Left lobe of liver (tissue), 2 donors: ENCODE results near the gene ITGB1BP1. TPM values are rescaled to one million over a fixed set of nuclear protein-coding genes. Genes with fewer than 3 reads are reported as not detected.
A peak's percentile ranks its signal among the peaks of the same experiment; 100 is the strongest.

ENCODE experiments used
- ATAC-seq: fragments of 200-7000 bp; cut with Tn5 transposase; one replicate; pipeline ENCODE4 v1.9.1; 2020; ENCODE audit warnings: mild to moderate bottlenecking, moderate library complexity
- DNase-seq: peaks from one replicate; pipeline ENCODE4 v3.0.0-alpha.2; 2020; ENCODE audit warnings: low spot score
- total RNA-seq: library from RNA; stranded (reverse); gene quantifications from one replicate; pipeline ENCODE4 v1.2.1, GENCODE V29; 2021
- donor health status: DM: no; HTN: no; CAD: no; lungs with moderate emphysema.
- donor health status: DM: no; HTN: yes; CAD: no.

Gene ITGB1BP1
- total RNA-seq, 1 donor from 2014 or later: 28.6 TPM

DNA sequence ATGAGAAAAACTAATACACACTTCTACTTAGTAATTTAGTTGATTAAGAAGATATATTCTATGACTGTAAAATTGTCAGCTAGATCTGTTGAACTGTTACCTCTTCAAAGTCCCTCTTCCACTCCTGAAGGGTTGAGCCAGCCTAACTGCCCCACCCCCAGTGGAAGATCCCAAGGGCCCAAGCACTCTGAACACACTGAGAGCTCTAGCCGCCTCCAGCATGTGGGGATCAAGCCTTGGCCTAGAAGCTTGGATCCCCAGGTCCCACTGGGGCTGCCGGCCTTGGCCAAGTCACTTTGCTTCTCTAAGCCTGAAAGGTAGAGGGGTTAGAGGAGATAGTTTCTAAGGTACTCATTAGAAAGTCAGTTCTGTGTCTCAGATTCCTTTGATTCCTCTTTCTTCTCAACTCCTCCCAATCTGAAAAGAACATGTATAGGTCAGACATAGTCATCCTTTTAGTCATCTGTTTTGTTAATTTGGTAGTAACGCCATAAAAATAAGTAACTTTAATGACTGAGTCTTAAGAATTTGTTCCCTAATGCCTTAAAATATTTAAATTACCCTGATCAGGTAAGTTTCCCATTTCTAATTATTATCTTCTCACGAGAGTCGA lies 5.7 kb upstream of the ITGB1BP1 start:
- DNase-seq: no peak
- ATAC-seq: no peak

DNA sequence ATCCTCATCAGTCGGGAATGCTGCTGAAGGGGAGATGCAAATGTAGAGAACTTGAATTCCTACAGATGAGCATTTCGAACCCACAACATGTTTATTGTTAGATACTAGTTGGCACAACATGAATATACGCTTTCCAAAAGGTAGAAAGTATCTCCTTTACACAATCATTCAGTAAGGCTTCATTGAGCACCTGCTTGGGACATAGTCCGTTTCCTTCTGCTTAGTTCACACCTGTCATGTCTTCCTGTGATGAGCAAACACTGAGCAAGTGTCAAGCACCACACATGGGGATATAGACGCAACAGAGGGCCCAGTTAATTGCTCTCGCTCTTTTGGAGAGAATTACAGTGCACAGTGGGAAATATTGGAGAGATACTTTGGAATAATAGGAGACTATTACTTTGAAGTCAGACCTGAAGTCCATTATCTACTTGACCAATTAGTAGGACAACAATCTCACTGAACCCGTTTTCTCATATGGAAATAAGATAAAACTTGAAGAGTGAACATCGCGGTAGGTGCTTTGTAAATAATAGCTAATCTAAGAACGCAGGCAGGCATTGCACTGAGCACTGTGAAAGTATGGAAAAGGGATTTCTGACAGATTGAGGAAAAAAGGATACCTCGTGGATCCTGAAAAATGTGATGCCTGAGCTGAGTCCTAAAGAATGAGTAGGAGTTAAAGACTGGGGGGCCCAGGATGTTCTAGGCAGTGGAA lies 1.3 kb upstream of the ITGB1BP1 start:
- no peak for DNase-seq
- no peak for ATAC-seq

DNA sequence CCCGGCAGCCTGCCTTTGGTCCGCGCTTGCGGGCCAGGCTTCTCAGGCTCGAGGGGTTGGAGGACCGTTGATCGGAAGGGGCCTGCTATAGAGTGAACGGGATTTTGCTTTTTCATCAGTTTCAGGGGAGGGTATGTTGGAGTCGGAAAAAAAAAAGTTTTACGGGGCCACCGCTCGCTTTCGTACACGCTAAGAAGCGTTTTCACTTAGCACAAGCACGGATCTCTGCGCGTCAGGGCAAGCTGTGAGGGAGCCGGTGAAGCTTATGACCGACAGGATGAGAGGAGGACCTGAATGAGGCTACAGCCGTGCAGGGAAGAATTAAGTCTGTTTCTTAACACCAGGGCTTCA lies 569 bp upstream of the ITGB1BP1 start:
- DNase-seq (no peak), ATAC-seq (peak; percentile 3)

DNA sequence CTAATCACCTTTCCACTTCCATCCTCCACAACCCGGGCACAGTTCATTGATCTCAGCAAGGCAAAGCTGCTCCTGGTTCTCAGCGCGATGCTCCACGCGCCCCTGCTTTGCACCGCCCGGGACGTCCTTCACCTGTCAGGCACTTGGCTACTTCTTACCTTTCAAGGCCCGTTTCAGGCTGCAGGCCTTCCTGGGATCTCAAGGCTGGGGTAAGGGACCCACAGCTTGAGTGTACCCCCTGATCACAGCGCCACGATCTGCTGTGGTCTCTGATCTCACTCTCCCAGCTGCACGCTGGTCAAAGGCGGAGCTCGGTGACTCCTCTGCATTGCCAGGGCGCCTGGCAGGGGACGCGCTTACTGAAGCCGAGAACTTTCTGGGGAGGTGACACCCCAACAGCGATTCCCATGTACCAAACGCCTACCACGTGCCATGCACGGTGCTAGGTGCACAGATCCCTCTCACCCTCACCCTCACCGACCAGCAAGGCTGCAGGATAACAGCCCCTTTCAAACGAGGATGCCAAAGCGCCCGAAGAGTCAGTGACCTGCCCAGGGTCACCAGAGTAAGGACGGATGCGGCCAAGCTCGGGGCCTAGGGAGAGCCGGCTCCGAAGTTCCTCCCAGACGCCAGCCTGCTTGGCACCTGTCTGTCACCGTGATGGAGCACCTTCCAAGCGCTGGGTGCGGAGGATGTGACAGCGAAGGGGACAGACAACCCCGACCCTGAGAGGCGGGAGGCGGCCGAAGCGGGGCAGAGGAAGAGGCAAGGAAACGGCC lies 818 bp downstream of the ITGB1BP1 start:
- peak; percentile 58 for DNase-seq

DNA sequence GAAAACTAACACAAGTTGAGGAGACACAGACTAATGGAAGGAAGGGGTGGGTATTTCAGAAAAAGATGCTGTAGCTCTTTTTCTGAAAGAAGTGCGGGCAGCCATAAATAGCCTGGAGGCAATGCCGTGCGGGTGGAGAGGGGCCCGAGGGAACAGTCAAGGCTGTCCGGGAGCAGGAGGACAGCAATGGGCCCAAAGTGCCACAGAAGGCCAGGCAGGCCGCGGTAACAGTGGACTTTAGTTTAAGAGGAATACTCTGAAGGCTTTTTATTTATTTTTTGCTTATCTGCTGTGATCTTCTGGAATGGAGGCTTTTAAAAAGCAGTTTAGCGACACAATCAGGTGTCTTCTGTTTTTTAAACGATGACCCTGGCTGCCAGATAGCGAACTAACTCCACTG lies 2.8 kb downstream of the ITGB1BP1 start:
- DNase-seq: no peak
- ATAC-seq: no peak

More for the DNA sequence above, 818 bp downstream of the ITGB1BP1 start:
- ATAC-seq: peak; percentile 44

DNA sequence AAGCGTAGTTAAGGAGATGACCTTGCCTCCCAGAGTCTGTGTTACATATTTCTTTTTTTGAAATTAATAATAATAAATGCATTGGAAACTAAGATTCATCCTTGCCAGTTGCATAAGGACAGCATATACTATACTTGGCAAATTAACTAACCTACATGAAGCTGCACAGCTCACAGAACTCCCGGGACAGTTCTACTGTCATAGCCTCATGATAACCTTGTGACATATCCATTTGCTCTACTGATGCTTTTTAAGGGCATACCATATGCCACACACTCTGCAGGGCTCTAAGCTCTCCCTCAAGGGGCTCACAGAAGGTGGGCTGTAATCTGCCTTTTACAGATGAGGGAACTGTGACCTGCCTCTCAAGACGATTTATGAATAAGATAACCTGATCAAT lies 3.8 kb downstream of the ITGB1BP1 start:
- no peak for ATAC-seq
- no peak for DNase-seq

DNA sequence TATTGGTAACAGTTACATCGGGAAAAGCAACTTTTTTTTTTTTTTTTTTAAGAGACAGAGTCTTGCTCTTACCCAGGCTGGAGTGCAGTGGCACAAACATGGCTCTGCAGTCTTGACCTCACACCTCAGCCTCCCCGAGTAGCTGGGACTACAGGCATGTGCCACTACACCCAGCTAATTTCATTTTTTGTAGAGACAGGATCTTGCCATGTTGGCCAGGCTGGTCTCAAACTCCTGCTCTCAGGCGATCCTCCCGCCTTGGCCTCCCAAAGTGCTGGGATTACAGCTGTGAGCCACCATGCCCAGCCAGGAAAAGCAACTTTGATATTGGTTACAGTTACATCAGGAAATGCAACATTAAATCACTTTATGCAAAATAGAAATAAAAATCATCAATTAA lies 4.6 kb downstream of the ITGB1BP1 start:
- DNase-seq: peak; percentile 4
- no peak for ATAC-seq

DNA sequence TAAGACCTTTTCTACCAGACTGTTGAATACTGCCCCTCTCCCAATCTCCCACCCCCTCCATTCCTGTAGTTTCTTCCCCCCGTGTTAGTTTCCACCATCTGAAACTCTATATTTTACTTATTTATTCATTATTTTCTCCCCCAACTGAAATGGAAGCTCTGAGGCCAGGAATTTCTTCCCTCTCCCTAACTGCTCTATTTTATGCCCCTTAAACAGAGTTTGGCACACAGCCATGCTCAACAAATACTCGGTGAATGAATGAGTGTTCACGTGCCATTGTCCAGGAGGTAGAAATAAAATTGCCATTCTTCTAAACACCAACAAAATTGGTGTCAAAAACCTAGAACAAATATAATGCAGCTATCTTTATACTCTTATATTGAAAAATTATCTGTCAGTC lies 5.6 kb downstream of the ITGB1BP1 start:
- no peak for ATAC-seq
- no peak for DNase-seq

DNA sequence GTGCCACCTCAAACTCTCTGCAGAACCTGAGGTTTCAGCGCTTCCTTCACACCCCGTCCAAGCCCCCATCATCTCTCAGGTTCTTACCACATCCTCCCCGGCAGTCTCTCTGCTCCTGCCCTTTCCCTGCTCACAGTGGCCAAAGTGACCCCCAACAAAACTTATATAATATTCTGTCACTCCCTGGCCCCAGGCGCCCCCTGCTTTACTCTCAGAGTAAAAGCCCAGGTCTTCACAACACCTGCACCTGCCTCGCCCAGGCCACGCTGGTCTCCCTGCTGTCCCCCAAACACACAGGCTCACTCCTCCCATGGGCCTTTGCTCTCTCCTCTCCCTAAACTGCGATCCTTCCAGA lies 6.4 kb downstream of the ITGB1BP1 start:
- ATAC-seq (no peak), DNase-seq (peak; percentile 19)

DNA sequence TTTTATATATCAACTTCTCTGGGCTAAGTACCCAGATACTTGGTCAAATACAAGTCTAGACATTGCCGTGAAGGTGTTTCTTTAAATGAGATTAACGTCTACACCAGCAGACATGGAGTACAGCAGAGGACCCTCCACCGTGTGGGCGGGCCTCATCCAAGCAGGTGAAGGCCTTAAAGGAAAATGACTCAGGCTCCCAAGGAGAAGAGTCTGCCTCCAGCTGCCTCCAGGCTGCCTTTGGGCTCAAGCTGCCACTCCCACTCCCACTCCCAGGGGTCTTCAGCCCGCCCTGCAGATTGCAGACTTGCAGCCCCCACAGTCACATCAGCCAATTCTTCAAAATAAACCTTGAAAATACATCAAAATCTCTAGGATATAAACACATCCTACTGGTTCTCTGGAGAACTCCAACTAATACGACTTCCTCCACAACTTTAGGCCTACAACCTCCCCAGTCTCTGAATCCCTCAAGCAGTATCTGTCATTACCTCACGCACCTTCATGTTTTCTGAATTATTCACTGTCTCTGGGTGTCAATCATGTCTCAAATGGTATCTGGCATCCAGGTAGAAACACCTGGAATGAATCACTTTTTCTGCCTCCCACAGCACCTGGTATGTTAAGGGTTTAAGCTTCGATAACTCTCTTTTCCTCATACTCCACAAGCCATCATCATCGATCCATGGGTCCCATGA lies 6.9 kb downstream of the ITGB1BP1 start:
- DNase-seq (peak; percentile 21), ATAC-seq (no peak)

DNA sequence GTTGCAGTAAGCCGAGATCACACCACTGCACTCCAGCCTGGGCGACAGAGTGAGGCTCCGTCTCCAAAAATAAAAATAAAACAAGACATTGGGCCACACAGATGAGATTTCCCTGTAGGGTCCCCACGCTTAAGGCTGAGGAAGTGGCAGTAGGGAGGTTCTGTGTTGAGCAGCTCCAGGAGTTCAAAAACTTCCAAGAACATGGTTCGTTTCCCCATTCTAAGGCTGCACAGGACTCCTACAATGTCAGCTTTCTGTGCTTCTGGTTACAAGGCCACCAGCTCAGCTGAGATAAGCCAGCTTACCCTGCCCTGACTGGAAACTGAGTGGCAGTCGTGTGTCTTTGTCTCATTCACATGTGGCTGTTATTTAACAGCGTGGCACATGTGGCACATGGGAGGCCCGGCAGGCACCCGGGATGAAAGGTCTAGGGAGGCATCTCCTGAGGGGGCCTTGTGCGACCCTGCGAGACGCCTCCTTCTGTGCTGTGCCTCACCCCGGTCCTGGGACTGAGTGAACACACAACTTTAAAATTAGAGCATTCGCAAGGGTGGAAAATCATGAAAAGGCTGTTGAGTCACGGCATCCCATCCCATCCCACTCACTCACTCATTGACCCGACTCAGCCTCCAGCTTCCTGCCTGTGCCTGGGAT lies 7.7 kb downstream of the ITGB1BP1 start:
- ATAC-seq (no peak), DNase-seq (peak; percentile 27)

DNA sequence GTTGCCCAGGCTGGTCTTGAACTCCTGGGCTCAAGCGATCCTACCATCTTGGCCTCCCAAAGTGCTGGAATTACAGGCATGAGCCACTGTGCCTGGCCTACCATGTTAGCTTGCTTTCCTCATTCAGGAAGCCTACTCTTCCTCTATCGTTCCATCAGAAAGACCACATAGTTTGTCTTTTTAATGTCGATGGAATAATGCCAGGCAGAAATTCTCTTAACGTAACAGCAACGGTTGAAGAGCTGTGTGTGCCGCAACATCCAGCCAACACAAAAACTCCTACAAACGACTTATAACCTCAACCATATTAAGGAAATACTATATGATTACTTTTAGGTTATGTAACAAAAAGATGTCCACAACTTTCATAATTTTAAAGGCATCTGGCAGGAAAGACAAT lies 10.5 kb downstream of the ITGB1BP1 start:
- DNase-seq: no peak

DNA sequence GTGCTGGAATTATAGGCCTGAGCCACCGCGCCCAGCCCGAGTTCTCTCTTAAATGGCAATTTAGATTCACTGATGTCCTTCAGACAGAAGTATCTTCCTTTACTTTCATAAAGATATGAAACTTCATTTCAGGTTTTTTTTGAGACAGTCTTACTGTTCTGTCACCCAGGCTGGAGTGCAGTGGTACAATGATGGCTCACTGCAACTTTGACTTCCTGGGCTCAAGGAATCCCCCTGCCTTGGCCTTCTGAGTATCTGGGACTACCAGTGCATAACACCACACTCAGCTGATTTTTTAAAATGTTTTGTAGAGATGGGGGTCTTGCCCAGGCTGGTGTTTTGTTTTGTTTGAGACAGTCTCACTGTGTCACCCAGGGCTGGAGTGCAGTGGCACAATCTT lies 13.2 kb downstream of the ITGB1BP1 start:
- ATAC-seq (no peak), DNase-seq (no peak)

More for the DNA sequence above, 10.5 kb downstream of the ITGB1BP1 start:
- ATAC-seq: no peak

DNA sequence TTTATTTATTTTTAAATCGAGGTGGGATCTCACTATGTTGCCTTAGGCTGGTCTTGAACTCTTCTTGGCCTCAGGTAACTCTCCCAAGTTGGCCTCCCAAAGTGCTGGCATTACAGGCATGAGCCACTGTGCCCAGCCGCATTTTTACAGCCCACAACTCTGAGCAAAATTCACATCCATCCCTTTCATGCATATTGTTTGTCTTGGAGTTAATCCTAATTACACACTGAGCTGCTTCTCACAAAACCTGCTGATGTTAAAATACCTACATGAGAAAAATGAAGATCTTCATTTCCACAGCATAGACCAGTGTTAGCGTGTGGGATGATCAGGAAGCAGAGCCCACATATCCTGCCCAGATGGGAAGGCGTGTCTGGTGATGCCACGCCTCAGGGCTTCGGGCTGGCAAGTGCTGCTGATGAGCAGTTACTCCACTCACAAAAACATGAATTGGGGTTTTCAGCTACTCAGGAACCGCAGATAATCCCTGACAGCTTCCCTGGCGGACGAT lies 14.6 kb downstream of the ITGB1BP1 start:
- DNase-seq (peak; percentile 19), ATAC-seq (peak; percentile 58)

DNA sequence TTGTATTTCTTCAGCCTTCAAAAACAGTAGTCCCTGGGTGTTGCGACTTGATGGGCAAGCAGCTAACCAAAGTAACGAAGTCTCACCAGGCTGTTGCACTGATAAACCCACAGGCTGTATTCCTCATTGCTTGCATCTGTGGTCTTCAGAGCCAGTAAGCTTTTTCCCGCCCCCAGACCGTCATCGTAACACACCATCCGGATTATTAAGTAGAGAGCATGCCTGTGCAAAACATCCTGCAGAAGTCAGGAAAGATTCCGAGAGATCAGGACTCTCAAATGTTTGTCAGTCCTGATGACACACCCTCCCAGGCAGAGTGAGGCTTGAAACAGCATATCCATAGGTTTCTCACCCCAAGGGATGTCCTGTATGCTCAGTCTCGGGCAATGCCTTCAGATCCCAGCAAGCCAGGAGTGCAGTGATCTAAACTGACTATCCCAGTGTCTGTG lies 15.9 kb downstream of the ITGB1BP1 start:
- peak; percentile 23 for DNase-seq

DNA sequence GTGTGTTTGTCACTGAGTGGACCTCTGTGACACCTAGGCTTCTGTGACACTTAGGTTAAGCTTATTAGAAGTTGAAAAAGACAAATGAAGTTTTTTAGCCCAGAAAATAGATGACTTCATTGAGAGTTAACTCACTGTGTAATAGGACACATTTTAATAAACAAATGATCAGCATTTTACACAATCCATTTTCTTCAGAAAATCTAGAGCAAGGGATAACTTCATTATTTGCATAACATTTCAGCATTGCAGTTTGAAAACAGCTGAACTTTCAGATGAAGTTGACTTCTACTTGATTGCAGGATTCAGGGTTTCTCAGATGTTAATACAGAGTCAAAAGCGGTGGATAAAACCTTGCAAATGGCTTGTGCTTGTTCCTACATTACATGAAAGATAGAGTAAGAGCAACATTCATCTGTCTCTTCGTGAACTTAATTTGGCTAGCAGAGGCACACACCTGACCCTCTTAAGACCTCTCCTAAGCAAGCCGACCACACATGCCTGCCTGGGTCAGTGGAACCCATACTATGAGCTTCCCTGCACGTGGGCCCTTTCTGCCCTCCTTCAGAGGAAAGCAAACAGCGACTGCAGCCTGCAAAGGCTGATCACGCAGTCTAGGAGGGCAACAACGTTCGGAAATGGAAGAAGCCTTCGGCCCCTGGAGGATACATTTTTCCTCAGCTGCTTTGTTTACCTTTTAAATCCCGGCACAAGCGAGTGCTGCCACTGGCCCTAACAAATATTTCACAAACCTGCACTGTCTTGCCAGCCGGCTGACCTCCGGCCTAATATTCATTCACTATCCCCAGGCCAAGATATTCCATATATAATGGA lies 16.6 kb downstream of the ITGB1BP1 start:
- ATAC-seq (no peak), DNase-seq (peak; percentile 16)

More for the DNA sequence above, 15.9 kb downstream of the ITGB1BP1 start:
- ATAC-seq: no peak

DNA sequence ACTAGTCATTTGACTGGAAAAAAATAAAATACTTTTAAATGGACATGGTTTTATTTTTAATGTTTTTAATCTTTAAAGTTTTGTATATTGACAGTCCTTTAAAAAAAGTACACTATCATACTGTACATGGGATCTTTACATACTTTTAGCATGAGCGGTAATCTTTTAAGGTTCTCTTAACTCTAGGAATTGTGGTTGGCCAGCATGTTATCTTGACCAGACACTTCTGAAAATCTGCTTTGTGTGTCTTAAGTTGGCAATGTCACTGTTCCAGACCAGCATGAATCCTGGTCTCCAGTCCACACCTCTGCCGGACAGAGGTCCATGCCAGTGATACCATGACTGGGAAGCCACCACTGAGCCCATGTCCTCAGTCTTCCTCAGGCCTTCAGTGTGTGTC lies 17.7 kb downstream of the ITGB1BP1 start:
- ATAC-seq: no peak
- DNase-seq: peak; percentile 8

DNA sequence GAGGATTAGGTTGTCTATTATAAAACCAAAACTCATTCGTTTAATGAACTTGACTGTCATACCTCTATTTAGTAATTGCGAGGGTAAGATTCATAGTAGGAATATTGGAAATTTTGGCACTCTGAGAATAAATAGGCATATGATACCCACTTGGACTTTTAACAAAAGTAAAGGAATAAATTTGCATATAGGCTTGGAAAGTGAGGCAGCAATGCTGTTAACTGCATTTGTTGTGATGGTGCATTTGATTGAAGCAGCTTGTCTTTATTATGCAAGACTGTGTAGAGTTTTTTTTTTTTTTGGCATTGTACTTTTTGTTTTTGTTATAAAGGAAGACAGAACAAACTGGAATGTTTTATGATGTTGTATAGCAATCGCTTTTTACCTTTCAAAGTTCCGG lies 18.9 kb downstream of the ITGB1BP1 start:
- DNase-seq (no peak), ATAC-seq (no peak)

DNA sequence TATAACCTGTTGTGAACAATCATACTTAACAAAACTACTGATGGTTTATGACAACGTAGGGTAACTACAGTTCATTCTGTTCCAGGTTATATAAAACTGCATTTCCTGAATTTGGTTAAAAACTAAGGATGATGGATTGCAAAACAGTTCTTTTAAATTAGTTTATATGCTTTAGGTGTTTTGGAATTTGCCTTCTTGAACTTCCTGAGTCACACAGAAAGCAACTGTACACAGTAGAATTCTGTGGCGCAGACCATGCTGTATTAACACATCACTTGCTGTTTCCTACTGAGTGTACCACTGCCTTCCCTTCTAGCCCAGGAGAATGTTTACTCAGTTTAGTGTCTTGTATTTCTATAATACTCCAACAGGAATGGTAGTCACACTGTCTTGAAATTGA lies 19.4 kb downstream of the ITGB1BP1 start:
- ATAC-seq (no peak), DNase-seq (no peak)
